WTC11 (cell line): ENCODE data around the gene AGAP3. TPM values are rescaled to one million over a fixed set of nuclear protein-coding genes. Genes with fewer than 3 reads are reported as not detected.
A peak's percentile ranks its signal among the peaks of the same experiment; 100 is the strongest.

Source experiments
- ATAC-seq: fragments of 200-7000 bp; cut with Tn5 transposase; 2 replicates; pipeline ENCODE4 v1.10.0; 2021; ENCODE audit warnings: mild to moderate bottlenecking, moderate library complexity
- CTCF ChIA-PET: fragments of 300-600 bp; sonication (Branson Sonifier 250); formaldehyde crosslinking; loops from one replicate; lab custom pipeline; 2021; ENCODE audit warnings: antibody characterized with exemption; lab: Charles Lee
- POLR2A ChIA-PET: fragments of 350-600 bp; sonication (Branson Sonifier 250); formaldehyde crosslinking; loops from one replicate; lab custom pipeline; 2021; ENCODE audit warnings: antibody characterized with exemption; lab: Charles Lee
- DNase-seq: peaks from one replicate; pipeline ENCODE4 v3.0.0; 2021; ENCODE audit warnings: low spot score
- H3K27ac Mint-ChIP-seq: 2 replicates; pipeline ENCODE4 v1.8.0; 2021; ENCODE audit warnings: mixed read lengths
- H3K27me3 Mint-ChIP-seq: 2 replicates; pipeline ENCODE4 v1.8.0; 2021; ENCODE audit warnings: low read depth, mild to moderate bottlenecking, moderate library complexity, mixed read lengths
- H3K36me3 Mint-ChIP-seq: 2 replicates; pipeline ENCODE4 v1.8.0; 2021; ENCODE audit warnings: mixed read lengths
- H3K4me1 Mint-ChIP-seq: 2 replicates; pipeline ENCODE4 v1.8.0; 2022; ENCODE audit warnings: mixed read lengths
- H3K4me3 Mint-ChIP-seq: 2 replicates; pipeline ENCODE4 v1.8.0; 2021; ENCODE audit warnings: mild to moderate bottlenecking, moderate library complexity, mixed read lengths
- H3K9me3 Mint-ChIP-seq: 2 replicates; pipeline ENCODE4 v1.8.0; 2021; ENCODE audit warnings: mixed read lengths
- ELF4 ChIP-seq: sonication (generic); formaldehyde crosslinking; IDR thresholded peaks from 2 replicates; pipeline ENCODE4 v1.8.1; 2022; ENCODE audit warnings: low read depth, mild to moderate bottlenecking, moderate library complexity, missing genetic modification reagents
- FOXP1 ChIP-seq: sonication (generic); formaldehyde crosslinking; IDR thresholded peaks from 2 replicates; pipeline ENCODE4 v1.8.0; 2022; ENCODE audit warnings: missing genetic modification reagents, mild to moderate bottlenecking, moderate library complexity, borderline replicate concordance
- OVOL2 ChIP-seq: fragments of 250-450 bp; sonication (Bioruptor Pico); IDR thresholded peaks from 2 replicates; pipeline ENCODE4 v1.9.0; 2021; ENCODE audit warnings: mild to moderate bottlenecking, borderline replicate concordance
- RORB ChIP-seq: fragments of 250-450 bp; sonication (Bioruptor Pico); IDR thresholded peaks from 2 replicates; pipeline ENCODE4 v1.9.0; 2021; ENCODE audit warnings: mild to moderate bottlenecking
- SMAD4 ChIP-seq: sonication (generic); formaldehyde crosslinking; IDR thresholded peaks from 2 replicates; pipeline ENCODE4 v1.8.0; 2022; ENCODE audit warnings: mild to moderate bottlenecking, missing genetic modification reagents
- SP1 ChIP-seq: sonication (generic); formaldehyde crosslinking; conservative IDR thresholded peaks from 2 replicates; pipeline ENCODE4 v1.8.1; 2022; ENCODE audit warnings: missing genetic modification reagents
- ZBTB21 ChIP-seq: sonication (generic); formaldehyde crosslinking; IDR thresholded peaks from 2 replicates; pipeline ENCODE4 v1.8.1; 2023; ENCODE audit warnings: mild to moderate bottlenecking, missing genetic modification reagents, borderline replicate concordance
- ZNF317 ChIP-seq: sonication (generic); formaldehyde crosslinking; IDR thresholded peaks from 2 replicates; pipeline ENCODE4 v1.8.1; 2023; ENCODE audit warnings: low read depth, mild to moderate bottlenecking, moderate library complexity, missing genetic modification reagents, borderline replicate concordance
- total RNA-seq: library from RNA; stranded (reverse); gene quantifications from 3 replicates; pipeline ENCODE4 v1.2.3, GENCODE V29; 2021
- TF ChIP-seq, protein P1 (sequence below): sonication (generic); formaldehyde crosslinking; IDR thresholded peaks from 2 replicates; pipeline ENCODE4 v1.8.0; 2023; ENCODE audit warnings: missing genetic modification reagents, mild to moderate bottlenecking, borderline replicate concordance
- TF ChIP-seq, protein P2 (sequence below): sonication (generic); formaldehyde crosslinking; IDR thresholded peaks from 2 replicates; pipeline ENCODE4 v1.8.1; 2022; ENCODE audit warnings: missing genetic modification reagents, borderline replicate concordance

Gene AGAP3
- total RNA-seq, 1 experiment from 2014 or later = 163 TPM

DNA sequence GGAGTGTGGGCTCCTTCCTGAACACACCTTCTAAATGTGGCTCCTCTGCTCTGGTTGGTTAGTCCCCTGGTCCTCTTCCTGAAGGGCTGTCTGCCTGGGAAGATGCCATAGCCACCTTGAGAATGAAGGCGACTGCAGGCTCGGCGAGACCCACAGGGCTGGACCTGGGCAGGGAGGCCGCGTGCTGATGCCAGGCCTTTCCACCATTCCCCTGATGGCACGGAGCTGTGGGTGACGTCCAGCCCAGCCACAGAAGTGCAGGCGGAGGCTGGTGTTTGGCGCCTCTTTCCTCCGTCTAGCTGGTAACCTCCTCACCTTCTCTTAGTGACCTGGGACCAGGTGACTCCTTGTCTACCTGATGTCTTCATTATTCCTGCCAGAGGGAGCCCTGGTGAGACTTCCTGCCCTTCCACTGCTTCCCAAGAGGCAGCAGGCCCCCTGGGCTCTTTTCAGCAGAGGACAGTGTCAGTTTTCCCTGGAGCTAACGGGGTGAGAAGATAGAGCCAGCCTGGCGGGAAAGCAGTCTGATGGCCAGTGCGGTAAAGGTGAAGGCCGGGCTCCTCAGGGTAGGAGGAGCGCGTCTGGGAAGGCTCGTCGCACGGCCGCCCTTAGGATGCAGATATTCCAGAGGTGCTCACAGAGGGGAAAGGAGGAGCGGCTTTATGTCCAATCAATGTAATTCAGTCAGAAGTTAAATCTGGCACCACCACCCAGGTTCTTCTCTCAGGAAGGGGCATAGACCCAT lies 46.4 kb downstream of the AGAP3 start (continued):
- TF ChIP-seq SP1 (CRISPR knock-in tag) = no peak
- TF ChIP-seq, protein P1, sequence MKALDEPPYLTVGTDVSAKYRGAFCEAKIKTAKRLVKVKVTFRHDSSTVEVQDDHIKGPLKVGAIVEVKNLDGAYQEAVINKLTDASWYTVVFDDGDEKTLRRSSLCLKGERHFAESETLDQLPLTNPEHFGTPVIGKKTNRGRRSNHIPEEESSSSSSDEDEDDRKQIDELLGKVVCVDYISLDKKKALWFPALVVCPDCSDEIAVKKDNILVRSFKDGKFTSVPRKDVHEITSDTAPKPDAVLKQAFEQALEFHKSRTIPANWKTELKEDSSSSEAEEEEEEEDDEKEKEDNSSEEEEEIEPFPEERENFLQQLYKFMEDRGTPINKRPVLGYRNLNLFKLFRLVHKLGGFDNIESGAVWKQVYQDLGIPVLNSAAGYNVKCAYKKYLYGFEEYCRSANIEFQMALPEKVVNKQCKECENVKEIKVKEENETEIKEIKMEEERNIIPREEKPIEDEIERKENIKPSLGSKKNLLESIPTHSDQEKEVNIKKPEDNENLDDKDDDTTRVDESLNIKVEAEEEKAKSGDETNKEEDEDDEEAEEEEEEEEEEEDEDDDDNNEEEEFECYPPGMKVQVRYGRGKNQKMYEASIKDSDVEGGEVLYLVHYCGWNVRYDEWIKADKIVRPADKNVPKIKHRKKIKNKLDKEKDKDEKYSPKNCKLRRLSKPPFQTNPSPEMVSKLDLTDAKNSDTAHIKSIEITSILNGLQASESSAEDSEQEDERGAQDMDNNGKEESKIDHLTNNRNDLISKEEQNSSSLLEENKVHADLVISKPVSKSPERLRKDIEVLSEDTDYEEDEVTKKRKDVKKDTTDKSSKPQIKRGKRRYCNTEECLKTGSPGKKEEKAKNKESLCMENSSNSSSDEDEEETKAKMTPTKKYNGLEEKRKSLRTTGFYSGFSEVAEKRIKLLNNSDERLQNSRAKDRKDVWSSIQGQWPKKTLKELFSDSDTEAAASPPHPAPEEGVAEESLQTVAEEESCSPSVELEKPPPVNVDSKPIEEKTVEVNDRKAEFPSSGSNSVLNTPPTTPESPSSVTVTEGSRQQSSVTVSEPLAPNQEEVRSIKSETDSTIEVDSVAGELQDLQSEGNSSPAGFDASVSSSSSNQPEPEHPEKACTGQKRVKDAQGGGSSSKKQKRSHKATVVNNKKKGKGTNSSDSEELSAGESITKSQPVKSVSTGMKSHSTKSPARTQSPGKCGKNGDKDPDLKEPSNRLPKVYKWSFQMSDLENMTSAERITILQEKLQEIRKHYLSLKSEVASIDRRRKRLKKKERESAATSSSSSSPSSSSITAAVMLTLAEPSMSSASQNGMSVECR (CRISPR knock-in tag) = no peak

DNA sequence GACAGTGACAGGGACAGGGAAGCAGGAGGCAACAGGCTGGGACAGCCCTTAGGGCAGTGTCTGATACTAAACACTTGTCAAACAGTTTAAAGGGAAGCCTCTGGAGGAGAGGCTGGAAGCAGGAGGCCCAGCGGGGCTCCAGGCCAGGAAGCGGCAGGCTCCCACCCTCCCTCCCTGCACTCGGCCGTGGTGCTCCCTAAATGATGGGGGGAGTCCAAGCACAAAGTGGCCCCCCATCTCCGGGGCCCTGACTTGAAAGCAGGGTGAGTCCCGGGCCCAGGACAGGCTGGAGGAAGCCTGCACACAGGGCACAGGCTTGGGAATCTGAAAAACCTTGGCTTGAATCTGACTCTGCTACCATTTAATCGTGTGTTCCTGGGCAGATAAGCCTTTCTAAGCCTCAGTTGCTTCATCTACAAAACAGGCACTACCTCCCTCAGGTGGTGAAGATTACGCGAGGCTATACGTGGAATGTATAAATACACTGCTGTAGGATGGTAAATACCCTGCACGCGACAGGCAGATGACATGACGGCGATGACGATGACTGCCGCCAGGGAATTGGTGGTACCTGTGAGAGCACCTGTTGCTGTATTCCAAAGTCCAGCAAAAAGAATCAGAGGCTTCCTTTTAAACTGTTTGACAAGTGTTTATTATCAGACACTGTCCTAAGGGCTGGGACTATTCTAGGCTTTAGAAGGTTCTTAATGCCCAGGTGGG lies 47.2 kb downstream of the AGAP3 start:
- CTCF ChIA-PET = interaction anchor here (1.3 kb wide), 1 partner anchor 9 kb away, joined by 3 read pairs; no protein-coding TSS in a partner anchor
- POLR2A ChIA-PET = no interaction called here

DNA sequence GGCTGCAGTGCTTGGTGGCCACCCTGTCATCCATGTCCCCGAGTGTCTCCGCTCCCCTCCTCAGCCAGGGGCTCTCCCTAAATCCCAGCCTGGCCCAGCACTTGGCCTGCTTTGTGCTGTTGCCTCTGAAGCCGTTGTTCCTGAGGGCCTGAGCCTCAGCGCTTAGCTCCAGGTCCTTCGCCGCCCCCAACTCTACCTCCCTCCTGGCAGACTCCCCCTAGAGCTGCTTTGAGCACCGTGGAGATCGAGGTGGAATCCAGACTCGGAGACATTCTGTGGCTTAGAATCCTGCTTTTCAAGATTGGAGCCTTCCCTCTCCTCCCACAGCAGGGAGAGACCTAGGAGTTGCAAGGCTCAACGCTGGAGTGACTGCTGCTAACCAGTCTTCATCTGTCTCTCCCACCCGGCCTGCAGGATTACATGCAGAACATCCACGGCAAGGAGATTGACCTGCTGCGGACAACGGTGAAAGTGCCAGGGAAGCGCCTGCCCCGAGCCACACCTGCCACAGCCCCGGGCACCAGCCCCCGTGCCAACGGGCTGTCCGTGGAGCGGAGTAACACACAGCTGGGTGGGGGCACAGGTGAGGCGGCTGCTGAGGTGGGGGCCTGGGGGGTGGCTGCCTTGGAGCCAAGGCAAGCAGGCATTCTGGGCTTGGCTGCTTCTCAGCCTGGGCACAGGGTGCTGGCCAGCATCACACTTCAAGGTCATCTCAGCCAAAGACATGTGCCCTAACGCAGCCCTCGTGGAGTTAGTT lies 47.9 kb downstream of the AGAP3 start:
- Mint-ChIP-seq H3K4me1 (peaks cover 16% of the 10 kb centered on the region), H3K36me3 (peaks cover 22% of the 10 kb centered on the region), H3K4me3 (no peak overlapping the region), H3K27me3 (no peaks in the 10 kb centered on the region), H3K9me3 (no peaks in the 10 kb centered on the region), H3K27ac (no peak overlapping the region)
- TF ChIP-seq, protein P2, sequence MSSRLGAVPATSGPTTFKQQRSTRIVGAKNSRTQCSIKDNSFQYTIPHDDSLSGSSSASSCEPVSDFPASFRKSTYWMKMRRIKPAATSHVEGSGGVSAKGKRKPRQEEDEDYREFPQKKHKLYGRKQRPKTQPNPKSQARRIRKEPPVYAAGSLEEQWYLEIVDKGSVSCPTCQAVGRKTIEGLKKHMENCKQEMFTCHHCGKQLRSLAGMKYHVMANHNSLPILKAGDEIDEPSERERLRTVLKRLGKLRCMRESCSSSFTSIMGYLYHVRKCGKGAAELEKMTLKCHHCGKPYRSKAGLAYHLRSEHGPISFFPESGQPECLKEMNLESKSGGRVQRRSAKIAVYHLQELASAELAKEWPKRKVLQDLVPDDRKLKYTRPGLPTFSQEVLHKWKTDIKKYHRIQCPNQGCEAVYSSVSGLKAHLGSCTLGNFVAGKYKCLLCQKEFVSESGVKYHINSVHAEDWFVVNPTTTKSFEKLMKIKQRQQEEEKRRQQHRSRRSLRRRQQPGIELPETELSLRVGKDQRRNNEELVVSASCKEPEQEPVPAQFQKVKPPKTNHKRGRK (CRISPR knock-in tag) = no peak
- TF ChIP-seq RORB (CRISPR knock-in tag) = no peak
- no peak for TF ChIP-seq FOXP1 (CRISPR knock-in tag)
- TF ChIP-seq SMAD4 (CRISPR knock-in tag) = no peak
- TF ChIP-seq OVOL2 = no peak
- no peak for TF ChIP-seq ZBTB21 (CRISPR knock-in tag)
- ATAC-seq (no peak), DNase-seq (no peak)
- ChIA-PET POLR2A (no interaction called here), CTCF (interaction anchor here (1.0 kb wide), 1 partner anchor 33 kb away, joined by 3 read pairs; no protein-coding TSS in a partner anchor)

More for the DNA sequence above, 47.2 kb downstream of the AGAP3 start:
- DNase-seq = no peak
- Mint-ChIP-seq H3K36me3 (peaks cover 26% of the 10 kb centered on the region), H3K27ac (no peak overlapping the region), H3K4me1 (peaks cover 9% of the 10 kb centered on the region), H3K4me3 (no peak overlapping the region), H3K27me3 (no peaks in the 10 kb centered on the region), H3K9me3 (no peaks in the 10 kb centered on the region)
- TF ChIP-seq ELF4 (no peak), ZNF317 (peak; percentile 87)
- ATAC-seq = no peak
